Right forelimb (tissue), 1 donor: Measurements from ENCODE around the gene CTSD.

Source experiments
- DNase-seq: peaks from one replicate; pipeline ENCODE4 v3.0.0-alpha.2; 2018

CTSD gene

DNA sequence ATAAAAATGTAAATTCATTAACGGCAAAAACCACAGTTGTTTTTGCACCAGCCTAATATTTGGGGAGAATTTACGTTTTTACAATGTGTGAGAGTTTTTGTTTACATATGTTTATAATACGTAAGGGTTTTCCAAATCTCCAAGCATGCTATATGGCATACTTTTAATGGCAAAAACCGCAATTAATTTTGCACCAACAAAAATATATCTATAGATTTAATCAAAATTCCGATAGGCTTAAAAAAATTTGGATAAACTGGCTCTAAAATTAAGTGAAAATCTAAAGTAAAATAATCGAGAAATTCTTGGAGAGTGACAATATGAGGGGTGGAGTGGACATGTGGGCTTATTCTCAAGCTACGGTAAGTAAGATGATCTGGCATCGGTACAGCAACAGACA is 43.9 kb downstream of the CTSD start:
- no peak for DNase-seq

DNA sequence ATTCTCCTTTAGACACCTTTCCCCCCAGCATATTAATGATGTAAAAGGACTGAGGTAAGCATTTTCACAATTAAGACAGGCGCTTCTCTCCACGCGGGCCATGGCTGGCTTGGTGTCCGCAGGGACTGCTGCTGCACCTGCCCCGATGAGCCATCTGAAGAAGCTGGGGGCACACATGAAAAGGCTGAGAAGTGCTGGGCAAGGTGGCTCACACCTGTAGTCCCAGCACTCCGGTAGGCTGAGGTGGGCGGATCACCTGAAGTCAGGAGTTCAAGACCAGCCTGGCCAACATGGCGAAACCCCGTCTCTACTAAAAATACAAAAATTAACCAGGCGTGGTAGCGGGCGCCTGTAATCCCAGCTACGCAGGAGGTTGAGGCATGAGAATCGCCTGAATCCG is 45.4 kb downstream of the CTSD start:
- no peak for DNase-seq

DNA sequence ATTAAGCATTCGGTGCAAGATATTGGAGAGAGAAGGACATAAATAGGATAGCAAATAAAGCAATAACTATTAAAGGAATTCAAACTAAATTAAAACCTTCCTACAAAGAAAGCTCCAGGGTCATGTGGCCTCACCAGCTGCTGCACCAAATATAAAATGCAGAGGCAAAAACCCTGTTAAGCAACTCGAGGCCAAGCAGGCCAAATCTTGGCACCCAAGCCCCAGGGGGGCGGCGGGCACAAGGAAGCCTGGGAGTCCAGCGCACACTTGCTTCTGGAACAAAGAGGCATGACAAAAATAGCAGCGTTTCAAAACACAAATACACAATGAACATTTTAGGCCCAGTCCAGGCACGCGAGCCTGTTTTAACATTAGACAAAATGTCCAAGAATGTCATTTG is 46.0 kb downstream of the CTSD start:
- DNase-seq, result no peak

DNA sequence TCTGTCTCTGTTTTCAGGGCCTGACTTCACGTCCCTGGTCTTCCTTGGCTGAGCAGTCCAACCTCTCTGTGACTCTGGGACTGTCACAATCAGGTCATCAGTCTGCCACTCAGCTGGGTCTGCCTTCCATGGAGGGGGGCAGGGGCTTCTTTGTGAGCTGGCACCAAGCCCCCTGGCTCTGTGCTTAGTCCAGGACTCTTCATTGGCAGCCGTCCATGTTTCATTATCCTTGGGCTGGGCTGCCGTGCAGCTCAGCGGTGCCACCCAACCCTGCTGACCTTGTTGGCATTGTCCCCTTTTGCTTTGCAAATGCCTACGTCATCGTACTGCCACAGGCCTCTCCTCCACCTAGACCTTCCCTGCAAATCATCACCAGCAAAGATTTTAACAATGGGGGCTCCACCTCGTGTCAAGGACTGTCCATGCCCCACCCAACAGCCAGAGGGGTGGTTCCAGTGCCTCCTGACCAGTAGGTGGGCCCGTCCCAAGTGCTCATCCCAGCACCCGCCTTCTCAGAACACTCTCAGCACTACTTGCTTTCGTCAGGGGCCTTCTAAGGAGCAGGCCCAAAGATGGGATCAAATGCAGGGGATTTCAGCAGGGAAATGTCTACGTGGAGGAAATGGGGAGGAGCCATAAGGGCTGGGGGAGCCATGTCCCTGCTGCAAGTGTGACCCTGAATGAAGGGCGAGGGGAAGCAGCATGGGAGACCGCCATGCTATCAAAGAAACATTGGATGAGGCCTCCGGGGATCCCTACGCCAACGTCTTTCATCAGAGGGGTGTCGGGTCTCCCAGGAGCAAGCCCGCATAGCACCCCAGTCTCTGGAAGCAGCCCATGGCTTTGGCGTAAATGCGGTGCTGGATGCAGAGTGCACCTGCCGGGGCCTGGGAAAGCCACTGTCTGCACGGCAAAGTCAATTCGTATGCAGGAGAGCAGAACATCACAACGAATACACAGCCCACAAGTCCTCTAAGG is 48.5 kb downstream of the CTSD start:
- no peak for DNase-seq

DNA sequence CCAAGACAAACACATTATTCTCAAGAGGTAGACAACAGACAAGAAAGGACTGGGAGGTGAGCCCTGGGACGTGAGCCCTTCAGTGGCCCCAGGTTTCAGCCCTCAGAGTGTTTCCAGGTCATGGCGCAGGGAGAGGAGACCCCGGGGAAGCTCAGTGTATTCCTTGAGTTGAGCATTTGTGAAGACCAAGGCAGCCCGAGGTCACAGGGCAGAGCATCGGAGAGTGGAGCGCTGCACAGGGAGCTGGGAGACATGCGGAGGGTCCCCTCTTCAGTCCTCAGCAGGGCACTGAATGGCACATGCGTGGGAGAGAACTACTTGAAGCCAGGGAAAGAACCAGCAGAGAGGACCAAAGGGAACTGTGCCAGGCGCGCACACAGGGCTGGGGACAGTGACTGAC is 55.0 kb downstream of the CTSD start:
- no peak for DNase-seq

DNA sequence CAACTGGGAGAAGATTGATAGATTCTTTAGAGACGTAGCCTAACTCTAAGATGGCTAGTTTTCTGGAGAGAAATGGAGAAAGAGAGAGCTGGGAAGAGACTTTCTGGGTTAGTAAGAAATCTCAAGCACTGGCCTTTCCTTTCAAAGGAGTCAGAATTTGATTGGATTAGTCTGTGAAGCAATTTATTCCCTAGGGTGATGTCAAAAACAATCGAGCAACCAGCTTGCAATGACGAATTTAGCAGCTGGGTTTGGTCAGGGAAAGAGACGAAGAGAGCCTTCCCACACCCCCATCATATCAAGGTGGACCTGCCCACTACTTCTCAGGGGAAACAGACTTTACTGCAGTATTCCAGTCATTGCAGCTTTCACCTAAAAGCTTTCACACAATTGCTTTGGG is 56.0 kb downstream of the CTSD start:
- DNase-seq, result no peak

DNA sequence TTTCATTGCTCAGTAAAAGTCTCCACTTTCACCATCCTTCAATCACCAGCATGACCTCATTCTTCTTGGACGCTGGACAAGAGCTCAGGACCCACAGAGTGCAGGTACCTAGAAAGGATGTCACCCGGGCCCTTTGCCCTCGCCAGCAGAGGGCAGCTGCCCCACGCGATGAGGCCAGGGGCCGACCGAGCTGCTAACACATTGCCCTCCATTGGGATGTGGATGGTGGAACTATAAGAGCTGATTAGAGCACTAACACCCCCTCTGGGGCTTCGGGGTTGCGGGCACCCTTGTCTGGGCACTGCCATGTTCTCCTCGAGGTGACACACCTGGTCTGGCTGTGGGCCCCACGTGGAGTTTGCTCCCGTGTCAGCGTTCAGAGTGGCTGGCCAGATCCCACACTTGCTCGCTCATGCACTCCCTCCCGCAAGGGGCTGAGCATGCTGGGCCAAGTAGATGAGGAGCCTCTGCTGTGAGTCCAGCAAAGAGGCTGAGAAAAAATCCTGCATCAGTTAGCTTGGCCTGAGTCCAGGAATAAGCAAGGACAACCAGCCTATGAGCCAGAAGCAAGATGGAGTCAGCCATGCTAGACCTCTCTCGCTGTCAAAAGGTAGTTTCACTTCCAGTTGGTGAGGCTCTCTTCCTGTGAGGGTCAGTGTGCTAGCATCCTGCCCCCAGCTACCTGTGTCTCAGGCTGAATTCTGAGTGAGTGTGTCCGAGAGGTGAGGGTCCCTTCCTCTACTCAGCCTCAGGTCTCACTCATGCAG is 56.9 kb downstream of the CTSD start:
- DNase-seq, result no peak

DNA sequence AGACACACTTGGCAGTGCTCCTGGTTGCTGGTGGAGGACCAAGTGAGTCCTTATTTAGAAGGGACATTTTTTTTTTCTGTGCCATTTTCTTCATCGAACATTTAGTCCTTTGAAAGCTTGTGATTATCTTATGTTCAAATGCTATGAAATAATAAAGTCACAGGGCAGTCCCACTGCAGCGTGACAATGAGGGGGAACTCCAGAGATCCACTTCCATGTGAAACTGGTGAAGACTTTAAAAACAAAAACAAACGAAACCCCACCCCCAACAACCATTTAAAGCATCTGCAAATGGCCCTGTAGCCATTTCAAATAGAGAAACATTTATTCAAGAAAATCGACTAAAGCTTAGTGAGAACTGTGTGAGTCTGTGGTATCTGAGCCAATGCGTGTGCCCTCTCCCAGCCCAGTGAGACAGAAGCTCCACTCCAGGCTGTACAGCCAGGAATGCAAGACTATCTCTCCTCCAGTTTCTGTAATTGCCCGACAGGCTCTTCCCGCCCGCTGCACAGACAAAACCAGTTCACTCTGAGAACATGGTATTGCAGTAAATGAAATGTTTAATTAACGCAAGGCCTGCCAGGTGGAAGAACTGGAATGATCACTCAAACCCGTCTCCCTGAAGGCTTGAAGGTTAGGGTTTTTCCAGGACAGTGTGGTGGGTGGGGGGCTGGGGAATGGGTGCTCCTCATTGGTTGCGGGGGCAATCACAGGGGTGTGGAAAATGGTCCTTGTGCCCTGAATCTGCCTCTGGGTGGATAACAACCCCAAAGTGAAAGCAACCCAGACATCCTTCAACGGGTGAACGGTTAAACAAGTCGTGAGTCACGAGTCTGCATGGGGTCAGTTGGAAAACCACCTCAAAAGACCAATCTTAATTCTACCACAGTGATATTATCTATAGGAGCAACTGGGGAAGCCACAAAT is 58.3 kb downstream of the CTSD start:
- no peak for DNase-seq

DNA sequence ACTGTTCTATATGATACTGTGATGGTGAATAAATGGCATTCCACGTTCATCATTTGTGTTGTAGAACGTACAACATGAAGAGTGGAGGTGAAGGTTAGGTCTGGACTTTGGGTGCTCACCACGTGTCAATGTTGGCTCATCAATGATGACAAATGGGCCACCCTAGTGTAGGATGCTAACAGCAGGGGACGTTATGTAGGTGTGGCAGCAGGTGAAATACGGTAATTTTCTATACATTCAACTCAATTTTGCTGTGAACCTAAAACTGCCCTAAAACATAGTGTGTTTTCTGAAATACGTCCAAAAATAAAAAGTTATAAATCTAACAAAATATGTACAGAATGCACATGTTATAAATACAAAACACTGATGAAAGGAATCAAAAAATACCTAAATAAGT is 60.6 kb downstream of the CTSD start:
- DNase-seq, result no peak
